HepG2 (cell line): Measurements from ENCODE around the gene NUAK1. TPM values are rescaled to one million over a fixed set of nuclear protein-coding genes. Genes with fewer than 3 reads are reported as not detected.

Source experiments
- ATAC-seq: fragments of 200-7000 bp; cut with Tn5 transposase; 3 replicates; pipeline ENCODE4 v1.9.1; 2020; ENCODE audit warnings: mild to moderate bottlenecking, moderate library complexity
- BruUV-seq: library from RNA; stranded (reverse); fragments of 400-500 nt; replicated peaks from 2 replicates; lab custom pipeline; 2021; lab: Mats Ljungman, UMichigan
- CTCF ChIA-PET: fragments of 300-600 bp; formaldehyde crosslinking; extraction: SDS; loops from one replicate; lab custom pipeline; 2021; ENCODE audit warnings: low total read pairs, inconsistent platforms, low intra/inter-chr PET ratio; lab: Yijun Ruan, JAX
- POLR2A ChIA-PET: fragments of 350-600 bp; sonication (Branson Sonifier 250); formaldehyde crosslinking; loops from one replicate; lab custom pipeline; 2020; ENCODE audit warnings: antibody characterized with exemption, inconsistent platforms; lab: Yijun Ruan, JAX
- DNase-seq: peaks from one replicate; pipeline ENCODE4 v3.0.0-alpha.2; 2015; ENCODE audit warnings: low spot score
- FAIRE-seq: peaks from 3 replicates; lab custom pipeline; 2011; peaks lifted over from hg19 to GRCh38; lab: Jason Lieb, UNC
- H2AFZ ChIP-seq: one replicate; pipeline ENCODE4 v1.6.1; 2011; ENCODE audit warnings: low read length, inconsistent platforms
- H3K27ac ChIP-seq: fragments of 300-600 bp; 3 replicates; pipeline ENCODE4 v1.8.0; 2011; ENCODE audit warnings: mixed run types, mild to moderate bottlenecking, mixed read lengths, low read length, inconsistent platforms; ENCODE audit not compliant: insufficient read depth; ENCODE audit errors: extremely low read length
- H3K27me3 ChIP-seq, 2 experiments: fragments of 200-600 bp in 1 of 2; 2 replicates in 1 of 2; 3 replicates in 1 of 2; pipeline versions ENCODE4 v1.6.0 to v1.8.0; 2011; ENCODE audit warnings: low read length in 2 of 2, mild to moderate bottlenecking in 2 of 2, moderate library complexity in 2 of 2, inconsistent platforms in 1 of 2; ENCODE audit not compliant: insufficient read depth in 2 of 2, control insufficient read depth in 1 of 2
- H3K36me3 ChIP-seq, 2 experiments: fragments of 200-600 bp in 1 of 2; replicated peaks in 1 of 2; 2 replicates in 1 of 2; 3 replicates in 1 of 2; pipeline versions ENCODE4 v1.5.1 to v1.8.0; 2011; ENCODE audit warnings: low read length in 2 of 2, inconsistent platforms in 1 of 2; ENCODE audit not compliant: insufficient read depth in 2 of 2, control insufficient read depth in 1 of 2
- H3K4me1 ChIP-seq: 2 replicates; pipeline ENCODE4 v1.5.1; 2012; ENCODE audit warnings: low read length, inconsistent platforms; ENCODE audit not compliant: insufficient read depth
- H3K4me2 ChIP-seq: 2 replicates; pipeline ENCODE4 v1.6.0; 2011; ENCODE audit warnings: low read depth, low read length, inconsistent platforms
- H3K4me3 ChIP-seq, 3 experiments: fragments of 200-600 bp in 1 of 3; sonication (generic), shearing (Covaris generic) in 1 of 3; replicated peaks in 1 of 3; 2 replicates each; pipeline ENCODE4 v1.5.1; 2011 to 2016; ENCODE audit warnings: low read length in 3 of 3, inconsistent platforms in 2 of 3, low read depth in 2 of 3, mild to moderate bottlenecking in 2 of 3, control low read depth in 1 of 3, mixed read lengths in 1 of 3; ENCODE audit not compliant: insufficient read depth in 1 of 3
- H3K79me2 ChIP-seq: one replicate; pipeline ENCODE4 v1.6.1; 2011; ENCODE audit warnings: low read length, inconsistent platforms; ENCODE audit not compliant: insufficient read depth
- H3K9ac ChIP-seq: 2 replicates; pipeline ENCODE4 v1.6.0; 2011; ENCODE audit warnings: mild to moderate bottlenecking, low read depth, low read length, inconsistent platforms; ENCODE audit not compliant: insufficient read depth
- H3K9me3 ChIP-seq: 2 replicates; pipeline ENCODE4 v1.5.1; 2012; ENCODE audit warnings: mild to moderate bottlenecking, low read length
- H4K20me1 ChIP-seq: 2 replicates; pipeline ENCODE4 v1.6.0; 2011; ENCODE audit warnings: inconsistent platforms, mild to moderate bottlenecking, low read length, moderate library complexity; ENCODE audit not compliant: insufficient read depth
- AKNA ChIP-seq: sonication (generic); formaldehyde crosslinking; IDR thresholded peaks from 2 replicates; pipeline ENCODE4 v1.4.0; 2020; ENCODE audit warnings: missing genetic modification reagents, borderline replicate concordance
- BCL6 ChIP-seq: IDR thresholded peaks from 2 replicates; pipeline ENCODE4 v1.6.1; 2016; ENCODE audit warnings: missing genetic modification reagents, missing compliant biosample characterization
- DRAP1 ChIP-seq: IDR thresholded peaks from 2 replicates; pipeline ENCODE4 v1.6.1; 2016; ENCODE audit warnings: missing genetic modification reagents, missing compliant biosample characterization
- EEA1 ChIP-seq: sonication (generic); formaldehyde crosslinking; IDR thresholded peaks from 2 replicates; pipeline ENCODE4 v1.5.1; 2020; ENCODE audit warnings: mild to moderate bottlenecking, missing genetic modification reagents, borderline replicate concordance
- MNT ChIP-seq: fragments of 450-650 bp; IDR thresholded peaks from 2 replicates; pipeline ENCODE4 v1.6.1; 2016
- NR2F1 ChIP-seq, 2 experiments: fragments of 450-650 bp in 1 of 2; formaldehyde crosslinking in 1 of 2; IDR thresholded peaks; 2 replicates each; pipeline versions ENCODE4 v1.5.0 to v1.6.1; 2016 to 2020; ENCODE audit warnings: mild to moderate bottlenecking in 1 of 2, missing compliant biosample characterization in 1 of 2, missing genetic modification reagents in 1 of 2, moderate library complexity in 1 of 2
- SP5 ChIP-seq: IDR thresholded peaks from 2 replicates; pipeline ENCODE4 v1.6.1; 2016; ENCODE audit warnings: low read depth, borderline replicate concordance
- TAF1 ChIP-seq: sonication (generic); formaldehyde crosslinking; IDR thresholded peaks from 2 replicates; pipeline ENCODE4 v1.4.0; 2020; ENCODE audit warnings: missing genetic modification reagents
- THAP11 ChIP-seq: IDR thresholded peaks from 2 replicates; pipeline ENCODE4 v1.6.1; 2016; ENCODE audit warnings: missing biosample characterization, missing genetic modification reagents
- ZMAT5 ChIP-seq: sonication (generic); formaldehyde crosslinking; IDR thresholded peaks from 2 replicates; pipeline ENCODE4 v1.5.0; 2020; ENCODE audit warnings: mild to moderate bottlenecking, low read depth, missing genetic modification reagents, borderline replicate concordance
- ZNF207 ChIP-seq: fragments of 450-650 bp; IDR thresholded peaks from 2 replicates; pipeline ENCODE4 v1.6.1; 2016; ENCODE audit warnings: antibody characterized with exemption, borderline replicate concordance
- ZNF446 ChIP-seq: sonication (generic); formaldehyde crosslinking; IDR thresholded peaks from 2 replicates; pipeline ENCODE4 v1.5.0; 2020; ENCODE audit warnings: mild to moderate bottlenecking, missing genetic modification reagents
- ZNF557 ChIP-seq: sonication (generic); formaldehyde crosslinking; IDR thresholded peaks from 2 replicates; pipeline ENCODE4 v1.4.0; 2020; ENCODE audit warnings: missing genetic modification reagents
- ZNF563 ChIP-seq: sonication (generic); formaldehyde crosslinking; IDR thresholded peaks from 2 replicates; pipeline ENCODE4 v1.8.0; 2022; ENCODE audit warnings: mild to moderate bottlenecking, moderate library complexity, missing genetic modification reagents
- ZNF788 ChIP-seq: sonication (generic); formaldehyde crosslinking; IDR thresholded peaks from 2 replicates; pipeline ENCODE4 v1.5.0; 2020; ENCODE audit warnings: mild to moderate bottlenecking, missing genetic modification reagents, borderline replicate concordance
- WGBS: methylation state at CpG from one replicate; pipeline ENCODE4 v1.1.6; 2017; ENCODE audit warnings: low lambda C conversion rate; 5-methylcytosine and 5-hydroxymethylcytosine counted together
- in situ Hi-C: cut with HindIII; loops from 2 replicates; pipeline ENCODE4 v1.10.0; 2017; ENCODE audit warnings: low pct_unique_long_range_greater_than_20kb; ENCODE audit not compliant: extremely low pct_ligation_motif_present
- intact Hi-C: fragments of 100-400 bp; cut with micrococcal nuclease; formaldehyde crosslinking; loops from one replicate; pipeline ENCODE4 v1.10.0; 2022; ENCODE audit not compliant: unreplicated experiment
- polyA plus RNA-seq, 8 experiments: library from polyadenylated mRNA; depleted of rRNA in 3 of 8; stranded (reverse) in 7 of 8; unstranded in 1 of 8; fragments of >200 nt; fragmentation: Illumina TruSeq in 4 of 8; extraction: Trizol in 4 of 8; gene quantifications; 2 replicates each; pipeline versions ENCODE4 v1.2.1 to v1.2.3, GENCODE V29; 2011 to 2016; ENCODE audit warnings: low read depth in 4 of 8, missing spikeins in 1 of 8, mixed read lengths in 1 of 8; ENCODE audit not compliant: insufficient read depth in 1 of 8
- total RNA-seq, 5 experiments: library from RNA; depleted of rRNA; stranded (reverse); fragments of >200 nt; fragmentation: Illumina TruSeq; extraction: Trizol; gene quantifications; 2 replicates each; pipeline ENCODE4 v1.2.3, GENCODE V29; 2016; ENCODE audit warnings: low read depth in 1 of 5

Gene NUAK1
- total and polyA plus RNA-seq, 2 of the 13 experiments (the other 11 are each of a cell fraction or from before 2014, with no cell fraction given) = 1.7 to 1.9 TPM

- TF ChIP-seq AKNA (CRISPR knock-in tag) = no peak
- TF ChIP-seq ZNF557 (CRISPR knock-in tag) = no peak
- no peak for TF ChIP-seq ZNF788 (CRISPR knock-in tag)
- no peak for TF ChIP-seq DRAP1 (CRISPR knock-in tag)
- no peak for TF ChIP-seq ZNF446 (CRISPR knock-in tag)
- TF ChIP-seq TAF1 (CRISPR knock-in tag) = no peak
- no peak for TF ChIP-seq SP5 (CRISPR knock-in tag)
- no peak for TF ChIP-seq ZNF207
These were observed 19.0 kb upstream of the NUAK1 start (continued) for GRCh38 chr12:106157802-106158201.

GRCh38 chr12:106154751-106155273 is 16.1 kb upstream of the NUAK1 start:
- Histone ChIP-seq H3K4me3 (no peak overlapping the region), H2AFZ (no peak overlapping the region), H3K27ac (no peak overlapping the region), H3K4me1 (peaks cover 6% of the 10 kb centered on the region; the same call in 1 of the 2 replicates), H3K27me3 (no peaks in the 10 kb centered on the region), H3K9me3 (no peaks in the 10 kb centered on the region), H3K36me3 (no peaks in the 10 kb centered on the region), H3K4me2 (no peak overlapping the region), H3K79me2 (no peaks in the 10 kb centered on the region), H4K20me1 (no peaks in the 10 kb centered on the region), H3K9ac (no peak overlapping the region)
- POLR2A ChIA-PET = no interaction called here
- in situ Hi-C loops = no loop called here
- FAIRE-seq (no peak), ATAC-seq (no peak), DNase-seq (no peak)
- TF ChIP-seq ZMAT5 (CRISPR knock-in tag) = no peak
- no peak for TF ChIP-seq MNT
- no peak for TF ChIP-seq EEA1 (CRISPR knock-in tag)
- no peak for TF ChIP-seq NR2F1 (CRISPR knock-in tag; IDR thresholded peaks at IDR 0.05)
- TF ChIP-seq BCL6 (CRISPR knock-in tag) = no peak
- TF ChIP-seq ZNF563 (CRISPR knock-in tag) = no peak
- no peak for TF ChIP-seq THAP11 (CRISPR knock-in tag)
- no TSS peak for BruUV-seq
- intact Hi-C loops = no loop called here
- CTCF ChIA-PET = no interaction called here
- WGBS = 46% methylated on average over 3 of the region's 3 CpGs
